ENCODE results near the gene SELPLG. TPM values are rescaled to one million over a fixed set of nuclear protein-coding genes. Genes with fewer than 3 reads are reported as not detected.

The SELPLG gene, protein sequence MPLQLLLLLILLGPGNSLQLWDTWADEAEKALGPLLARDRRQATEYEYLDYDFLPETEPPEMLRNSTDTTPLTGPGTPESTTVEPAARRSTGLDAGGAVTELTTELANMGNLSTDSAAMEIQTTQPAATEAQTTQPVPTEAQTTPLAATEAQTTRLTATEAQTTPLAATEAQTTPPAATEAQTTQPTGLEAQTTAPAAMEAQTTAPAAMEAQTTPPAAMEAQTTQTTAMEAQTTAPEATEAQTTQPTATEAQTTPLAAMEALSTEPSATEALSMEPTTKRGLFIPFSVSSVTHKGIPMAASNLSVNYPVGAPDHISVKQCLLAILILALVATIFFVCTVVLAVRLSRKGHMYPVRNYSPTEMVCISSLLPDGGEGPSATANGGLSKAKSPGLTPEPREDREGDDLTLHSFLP
- polyA plus RNA-seq (0.62 TPM in 1 of 2 replicates, not detected in the other), polyA minus RNA-seq (0.73 TPM in 1 of 2 replicates, not detected in the other)

DNA sequence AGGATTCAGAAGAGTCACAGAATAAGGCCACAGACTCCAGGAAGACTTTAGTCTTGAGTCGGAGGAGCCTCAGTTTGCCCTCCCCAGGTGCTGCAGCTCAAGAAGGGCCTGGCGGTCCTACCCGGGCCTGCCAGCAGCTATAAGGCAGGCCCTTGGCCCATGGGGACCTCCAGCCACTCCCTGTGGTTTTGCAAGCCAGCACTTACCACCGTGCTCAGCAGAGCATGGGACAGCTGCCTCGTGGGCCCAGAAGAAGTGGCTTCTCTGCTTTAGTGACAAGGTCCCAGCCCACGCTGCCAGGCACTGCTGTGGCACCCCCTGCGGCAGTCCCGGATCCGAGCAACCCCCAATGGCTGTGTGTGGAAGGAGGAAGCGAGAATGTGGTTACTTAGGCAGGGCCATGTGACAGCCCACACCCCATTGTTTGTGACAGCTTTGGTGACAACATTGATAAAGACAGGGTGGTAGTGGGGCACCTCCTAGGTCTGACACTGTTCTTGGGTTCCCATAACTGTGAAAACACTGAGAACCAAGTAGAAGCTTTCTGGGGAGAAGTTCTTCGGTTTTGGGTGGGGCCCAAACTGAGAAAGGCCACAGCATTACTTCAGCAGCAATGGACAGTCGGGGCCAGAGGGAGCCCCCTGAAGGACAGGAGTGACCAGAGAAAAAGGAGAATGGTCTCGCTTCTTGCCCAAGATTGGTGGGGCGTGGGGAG lies at the start of gene SELPLG:
Gene SELPLG (minus strand): TSS at position 361 of the 715 bp plus-strand sequence. CDS start 9,587 bp downstream, outside the sequence.
- H3K27ac ChIP-seq (ENCODE audit: low read length) = no peak within 1 kb of the TSS
- H3K4me3 ChIP-seq (ENCODE audit: low read length) = no peak within 1 kb of the TSS
- H3K79me2 ChIP-seq (replicated peaks; ENCODE audit: insufficient read depth, low read length) = no peaks in the 10 kb centered on the region
- no peaks in the 10 kb centered on the region for H3F3A ChIP-seq (ENCODE audit: insufficient read depth, low read length, poor library complexity, severe bottlenecking)
- no peaks in the 10 kb centered on the region for H3K36me3 ChIP-seq (ENCODE audit: insufficient read depth, low read length)
- no peaks in the 10 kb centered on the region for H4K20me1 ChIP-seq (ENCODE audit: insufficient read depth)
- H3K9ac ChIP-seq (ENCODE audit: low read length) = no peak within 1 kb of the TSS
- no peak within 1 kb of the TSS for H3K4me2 ChIP-seq (ENCODE audit: low read length)
- no peak for TF ChIP-seq TAF1 (IDR thresholded peaks at IDR 0.05; ENCODE audit: low read depth)
- no peak for TF ChIP-seq EP300 (conservative IDR thresholded peaks at IDR 0.05; ENCODE audit: poor library complexity, severe bottlenecking)
- TF ChIP-seq, protein P1, sequence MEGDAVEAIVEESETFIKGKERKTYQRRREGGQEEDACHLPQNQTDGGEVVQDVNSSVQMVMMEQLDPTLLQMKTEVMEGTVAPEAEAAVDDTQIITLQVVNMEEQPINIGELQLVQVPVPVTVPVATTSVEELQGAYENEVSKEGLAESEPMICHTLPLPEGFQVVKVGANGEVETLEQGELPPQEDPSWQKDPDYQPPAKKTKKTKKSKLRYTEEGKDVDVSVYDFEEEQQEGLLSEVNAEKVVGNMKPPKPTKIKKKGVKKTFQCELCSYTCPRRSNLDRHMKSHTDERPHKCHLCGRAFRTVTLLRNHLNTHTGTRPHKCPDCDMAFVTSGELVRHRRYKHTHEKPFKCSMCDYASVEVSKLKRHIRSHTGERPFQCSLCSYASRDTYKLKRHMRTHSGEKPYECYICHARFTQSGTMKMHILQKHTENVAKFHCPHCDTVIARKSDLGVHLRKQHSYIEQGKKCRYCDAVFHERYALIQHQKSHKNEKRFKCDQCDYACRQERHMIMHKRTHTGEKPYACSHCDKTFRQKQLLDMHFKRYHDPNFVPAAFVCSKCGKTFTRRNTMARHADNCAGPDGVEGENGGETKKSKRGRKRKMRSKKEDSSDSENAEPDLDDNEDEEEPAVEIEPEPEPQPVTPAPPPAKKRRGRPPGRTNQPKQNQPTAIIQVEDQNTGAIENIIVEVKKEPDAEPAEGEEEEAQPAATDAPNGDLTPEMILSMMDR (IDR thresholded peaks at IDR 0.05; ENCODE audit: poor library complexity, severe bottlenecking) = no peak
- TF ChIP-seq, protein P2, sequence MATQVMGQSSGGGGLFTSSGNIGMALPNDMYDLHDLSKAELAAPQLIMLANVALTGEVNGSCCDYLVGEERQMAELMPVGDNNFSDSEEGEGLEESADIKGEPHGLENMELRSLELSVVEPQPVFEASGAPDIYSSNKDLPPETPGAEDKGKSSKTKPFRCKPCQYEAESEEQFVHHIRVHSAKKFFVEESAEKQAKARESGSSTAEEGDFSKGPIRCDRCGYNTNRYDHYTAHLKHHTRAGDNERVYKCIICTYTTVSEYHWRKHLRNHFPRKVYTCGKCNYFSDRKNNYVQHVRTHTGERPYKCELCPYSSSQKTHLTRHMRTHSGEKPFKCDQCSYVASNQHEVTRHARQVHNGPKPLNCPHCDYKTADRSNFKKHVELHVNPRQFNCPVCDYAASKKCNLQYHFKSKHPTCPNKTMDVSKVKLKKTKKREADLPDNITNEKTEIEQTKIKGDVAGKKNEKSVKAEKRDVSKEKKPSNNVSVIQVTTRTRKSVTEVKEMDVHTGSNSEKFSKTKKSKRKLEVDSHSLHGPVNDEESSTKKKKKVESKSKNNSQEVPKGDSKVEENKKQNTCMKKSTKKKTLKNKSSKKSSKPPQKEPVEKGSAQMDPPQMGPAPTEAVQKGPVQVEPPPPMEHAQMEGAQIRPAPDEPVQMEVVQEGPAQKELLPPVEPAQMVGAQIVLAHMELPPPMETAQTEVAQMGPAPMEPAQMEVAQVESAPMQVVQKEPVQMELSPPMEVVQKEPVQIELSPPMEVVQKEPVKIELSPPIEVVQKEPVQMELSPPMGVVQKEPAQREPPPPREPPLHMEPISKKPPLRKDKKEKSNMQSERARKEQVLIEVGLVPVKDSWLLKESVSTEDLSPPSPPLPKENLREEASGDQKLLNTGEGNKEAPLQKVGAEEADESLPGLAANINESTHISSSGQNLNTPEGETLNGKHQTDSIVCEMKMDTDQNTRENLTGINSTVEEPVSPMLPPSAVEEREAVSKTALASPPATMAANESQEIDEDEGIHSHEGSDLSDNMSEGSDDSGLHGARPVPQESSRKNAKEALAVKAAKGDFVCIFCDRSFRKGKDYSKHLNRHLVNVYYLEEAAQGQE (IDR thresholded peaks at IDR 0.05; ENCODE audit: borderline replicate concordance) = no peak
- TF ChIP-seq POLR2AphosphoS5 (IDR thresholded peaks at IDR 0.05) = no peak
- no peak for TF ChIP-seq SMC3 (conservative IDR thresholded peaks at IDR 0.05; ENCODE audit: poor library complexity)
- TF ChIP-seq RAD21 (conservative IDR thresholded peaks at IDR 0.05) = no peak
- TF ChIP-seq MXI1 (conservative IDR thresholded peaks at IDR 0.05; ENCODE audit: poor library complexity, severe bottlenecking) = no peak
- TF ChIP-seq EZH2 (IDR thresholded peaks at IDR 0.05; ENCODE audit: borderline replicate concordance, insufficient read depth, low read length, poor library complexity, severe bottlenecking) = no peak
- H3K9me2 ChIP-seq (ENCODE audit: insufficient read depth, low read length) = no peaks in the 10 kb centered on the region
- no peaks in the 10 kb centered on the region for H3K9me3 ChIP-seq (ENCODE audit: low read length)
- H2AFZ ChIP-seq (ENCODE audit: low read depth, low read length) = no peak within 1 kb of the TSS
- no peaks in the 10 kb centered on the region for H3K27me3 ChIP-seq (ENCODE audit: insufficient read depth, low read depth, low read length)

DNA sequence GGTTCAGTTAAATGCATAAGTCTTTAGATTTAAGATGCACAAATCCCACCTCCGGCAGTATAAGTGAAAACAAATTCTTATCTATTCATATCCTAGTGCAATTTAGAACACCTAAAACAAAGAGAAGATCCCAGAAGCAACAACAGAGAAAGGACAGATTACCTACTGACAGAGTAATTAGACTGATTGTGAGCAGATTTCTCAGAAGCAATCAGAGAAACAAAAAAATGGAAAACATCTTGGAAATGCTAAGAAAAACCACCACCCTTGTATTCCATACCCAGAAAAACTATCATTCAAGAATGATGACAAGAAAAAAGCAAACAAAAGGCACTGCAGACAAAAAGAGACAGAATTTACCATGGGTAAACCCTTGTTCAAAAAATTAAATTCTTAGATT lies 47.6 kb upstream of the SELPLG start:
- H3K9me2 ChIP-seq (ENCODE audit: insufficient read depth, low read length) = no peaks in the 10 kb centered on the region
- H3K36me3 ChIP-seq (ENCODE audit: insufficient read depth, low read length) = no peaks in the 10 kb centered on the region
- TF ChIP-seq RAD21 (conservative IDR thresholded peaks at IDR 0.05) (no peak), TAF1 (IDR thresholded peaks at IDR 0.05; ENCODE audit: low read depth) (no peak), MXI1 (conservative IDR thresholded peaks at IDR 0.05; ENCODE audit: poor library complexity, severe bottlenecking) (no peak), EP300 (conservative IDR thresholded peaks at IDR 0.05; ENCODE audit: poor library complexity, severe bottlenecking) (no peak), POLR2AphosphoS5 (IDR thresholded peaks at IDR 0.05) (no peak), SMC3 (conservative IDR thresholded peaks at IDR 0.05; ENCODE audit: poor library complexity) (no peak), EZH2 (IDR thresholded peaks at IDR 0.05; ENCODE audit: borderline replicate concordance, insufficient read depth, low read length, poor library complexity, severe bottlenecking) (no peak)
- TF ChIP-seq, protein P2 (IDR thresholded peaks at IDR 0.05; ENCODE audit: borderline replicate concordance) = no peak
- TF ChIP-seq, protein P1 (IDR thresholded peaks at IDR 0.05; ENCODE audit: poor library complexity, severe bottlenecking) = no peak
- H3K9me3 ChIP-seq (ENCODE audit: low read length) = no peaks in the 10 kb centered on the region
- H3K4me3 ChIP-seq (ENCODE audit: low read length) = no peak overlapping the region
- no peak overlapping the region for H2AFZ ChIP-seq (ENCODE audit: low read depth, low read length)
- H4K20me1 ChIP-seq (ENCODE audit: insufficient read depth) = no peaks in the 10 kb centered on the region
- H3K27me3 ChIP-seq (ENCODE audit: insufficient read depth, low read depth, low read length) = no peaks in the 10 kb centered on the region
- peaks cover 30% of the 10 kb centered on the region for H3K79me2 ChIP-seq (replicated peaks; ENCODE audit: insufficient read depth, low read length)
- H3K4me2 ChIP-seq (ENCODE audit: low read length) = no peak overlapping the region
- no peaks in the 10 kb centered on the region for H3F3A ChIP-seq (ENCODE audit: insufficient read depth, low read length, poor library complexity, severe bottlenecking)
- no peak overlapping the region for H3K27ac ChIP-seq (ENCODE audit: low read length)
- H3K9ac ChIP-seq (ENCODE audit: low read length) = no peak overlapping the region
